NCI-H510A treated with DMSO at 0.1 percent for 48 hours (cell line): ENCODE results near the gene CEBPE.

ENCODE experiments used
- DNase-seq: peaks from one replicate; lab custom pipeline; 2025; lab: John Stamatoyannopoulos, UW

Gene CEBPE

GRCh38 chr14:23118506-23119362 is at the start of gene CEBPE:
Gene CEBPE, minus strand, starts transcription at chr14:23119255. Its CDS starts 164 bp downstream, at chr14:23119091.
- no peak for DNase-seq

GRCh38 chr14:23168246-23168645 is 49.2 kb upstream of the CEBPE start:
- no peak for DNase-seq

GRCh38 chr14:23167116-23167847 is 48.2 kb upstream of the CEBPE start:
- DNase-seq, result no peak

- DNase-seq, result no peak
Observed at GRCh38 chr14:23164949-23165348, 45.9 kb upstream of the CEBPE start.

- DNase-seq, result no peak
Observed at GRCh38 chr14:23164250-23164649, 45.2 kb upstream of the CEBPE start.

- DNase-seq, result no peak
Observed at GRCh38 chr14:23163830-23164229, 44.8 kb upstream of the CEBPE start.

- DNase-seq, result no peak
Observed at GRCh38 chr14:23162800-23163199, 43.7 kb upstream of the CEBPE start.

- DNase-seq, result no peak
Observed at GRCh38 chr14:23162005-23162404, 43.0 kb upstream of the CEBPE start.

- DNase-seq, result no peak
Observed at GRCh38 chr14:23160924-23161522, 42.0 kb upstream of the CEBPE start.

- no peak for DNase-seq
Observed at GRCh38 chr14:23159532-23159931, 40.5 kb upstream of the CEBPE start.

GRCh38 chr14:23158779-23159178 is 39.7 kb upstream of the CEBPE start:
- no peak for DNase-seq

- peak; percentile 5 for DNase-seq
Observed at GRCh38 chr14:23154964-23155587, 36.0 kb upstream of the CEBPE start.

GRCh38 chr14:23153851-23154796 is 35.1 kb upstream of the CEBPE start:
- no peak for DNase-seq

GRCh38 chr14:23151342-23151741 is 32.3 kb upstream of the CEBPE start:
- no peak for DNase-seq

- no peak for DNase-seq
Observed at GRCh38 chr14:23149745-23150144, 30.7 kb upstream of the CEBPE start.

GRCh38 chr14:23148591-23149249 is 29.7 kb upstream of the CEBPE start:
- no peak for DNase-seq

GRCh38 chr14:23147676-23148075 is 28.6 kb upstream of the CEBPE start:
- DNase-seq, result no peak

GRCh38 chr14:23146980-23147379 is 27.9 kb upstream of the CEBPE start:
- DNase-seq, result no peak

GRCh38 chr14:23146351-23146910 is 27.4 kb upstream of the CEBPE start:
- no peak for DNase-seq

GRCh38 chr14:23145794-23146350 is 26.8 kb upstream of the CEBPE start:
- DNase-seq, result no peak
